T-helper 1 cell (primary cell): ENCODE data around the gene DESI2.

Experiments
- DNase-seq, 5 donors: peaks; one replicate each; pipeline ENCODE4 v3.0.0-alpha.2; 2012 to 2020
- total RNA-seq, 4 donors: gene quantifications; one replicate each; lab custom pipeline; 2026; lab: John Stamatoyannopoulos, UW

DESI2 gene
- total RNA-seq: 25.4 to 34.4 (median 28.1) reads per million in 4 donors

DNA sequence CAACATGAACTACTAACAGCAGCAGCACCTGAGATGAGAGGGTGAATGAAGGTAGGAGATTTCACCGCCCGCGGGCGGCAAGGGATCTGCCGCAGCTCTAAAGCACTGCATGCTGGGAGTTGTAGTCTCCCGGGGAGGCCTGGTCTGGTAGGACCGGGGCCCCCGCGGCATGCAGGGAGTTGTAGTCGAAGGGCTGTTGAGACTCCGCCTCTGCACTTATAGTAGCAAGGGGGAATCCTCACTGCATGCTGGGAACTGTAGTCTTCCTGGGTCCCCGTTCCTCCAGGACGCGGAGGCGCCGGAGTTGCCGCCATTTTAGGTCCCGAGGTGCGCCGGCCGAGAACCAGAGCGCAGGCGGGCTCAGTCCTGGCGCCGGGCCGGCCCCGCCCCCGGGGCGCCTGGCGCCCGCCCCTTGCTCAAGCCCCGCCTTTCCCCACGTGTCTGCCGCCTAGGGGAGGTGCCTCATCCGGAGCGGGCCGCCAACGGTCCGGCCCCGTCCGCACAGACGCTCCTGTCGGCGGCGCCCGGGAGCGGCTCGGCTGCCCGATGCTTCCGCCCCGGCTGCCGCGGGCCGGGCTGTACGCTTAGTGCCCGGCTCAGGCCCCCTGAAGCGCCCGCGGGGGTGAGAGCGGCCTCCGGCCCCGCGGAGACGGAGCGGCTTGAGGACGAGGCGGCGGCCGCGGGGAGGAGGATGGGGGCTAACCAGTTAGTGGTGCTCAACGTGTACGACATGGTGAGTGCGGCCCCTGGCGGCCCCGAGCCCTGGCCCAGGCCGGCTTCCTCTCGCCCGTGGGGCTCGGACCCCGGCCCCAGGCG, at the start of gene DESI2:
TSS of gene DESI2 (plus strand) at position 504 of the 816 bp plus-strand sequence. CDS start at position 692, 188 bp downstream.
- peak; percentile 94 to 99 (median 98) for DNase-seq

DNA sequence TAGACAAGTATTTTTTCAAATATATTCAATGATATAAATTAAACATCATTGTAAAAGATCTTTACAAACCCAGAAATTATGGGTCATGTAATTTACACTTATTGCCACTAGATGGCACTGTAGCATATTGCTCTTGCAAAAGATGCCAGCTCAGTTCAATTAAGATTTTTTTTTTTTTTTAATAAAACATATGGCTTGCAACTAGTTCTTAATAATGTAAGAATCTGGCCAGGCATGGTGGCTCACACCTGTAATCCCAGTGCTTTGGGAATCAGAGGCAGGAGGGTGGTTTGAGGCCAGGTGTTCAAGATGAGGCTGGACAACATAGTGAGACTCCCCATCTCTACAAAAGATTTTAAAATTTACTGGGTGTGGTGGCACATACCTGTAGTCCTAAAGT, 49.4 kb upstream of the DESI2 start:
- DNase-seq: peak in 1 of 5 donors; percentile 29

DNA sequence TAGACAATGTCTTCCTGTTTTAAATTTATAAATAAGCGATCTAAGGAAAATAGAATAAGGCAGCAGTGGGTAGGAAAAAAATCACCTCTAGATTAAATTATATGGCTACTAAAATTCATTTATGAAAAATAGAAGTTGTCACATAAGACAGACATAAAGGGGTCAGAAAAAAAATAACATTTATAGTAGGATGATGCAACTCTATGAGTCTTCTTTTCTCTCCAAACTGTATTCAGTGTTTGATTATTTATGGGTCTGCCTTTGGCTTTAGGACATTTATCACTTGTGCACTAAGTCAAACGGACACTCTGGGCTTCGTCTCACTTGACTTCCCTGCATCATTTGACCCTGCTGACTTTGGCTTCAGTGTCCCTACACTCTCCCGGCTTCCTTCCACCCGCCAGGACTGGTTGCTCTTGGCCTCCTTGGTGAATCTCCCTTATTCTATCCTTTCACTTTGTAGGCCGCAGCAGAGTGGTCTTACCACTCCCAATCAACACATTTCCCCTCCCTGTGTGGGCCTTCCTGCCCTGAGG, 47.0 kb upstream of the DESI2 start:
- no peak for DNase-seq

DNA sequence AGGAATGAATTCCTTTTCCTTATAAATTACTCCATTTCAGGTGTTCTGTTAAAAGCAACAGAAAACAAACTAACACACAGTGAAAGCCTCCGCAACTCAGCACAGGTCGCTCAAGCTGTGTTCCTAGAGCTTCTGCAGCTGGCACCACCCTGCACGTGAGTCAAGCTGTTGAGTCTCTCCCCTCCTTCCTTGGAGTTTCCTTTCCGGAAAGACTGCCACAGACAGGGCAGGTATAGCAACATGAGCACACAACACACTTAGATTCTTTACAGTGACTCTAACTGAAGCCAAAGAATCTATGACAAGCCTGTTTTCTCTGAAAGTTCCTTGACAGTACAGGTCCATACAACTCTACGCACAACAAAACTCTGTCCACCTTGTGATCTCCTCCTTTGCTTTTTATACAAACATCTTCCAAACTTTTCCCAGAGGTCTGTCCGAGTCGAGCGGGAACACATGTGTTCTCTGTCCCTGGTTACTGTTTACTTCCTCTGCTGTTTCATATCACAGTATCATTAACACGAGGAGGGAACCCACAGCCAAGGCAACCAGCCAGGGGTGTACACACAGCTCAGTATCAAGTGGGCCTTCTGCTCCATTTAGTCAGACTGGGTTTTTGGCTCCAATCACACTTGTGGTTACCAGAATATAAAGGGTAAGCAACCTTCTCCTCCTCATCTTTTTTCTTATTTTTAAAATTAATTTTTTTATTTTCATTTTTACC, 38.7 kb upstream of the DESI2 start:
- DNase-seq: no peak

DNA sequence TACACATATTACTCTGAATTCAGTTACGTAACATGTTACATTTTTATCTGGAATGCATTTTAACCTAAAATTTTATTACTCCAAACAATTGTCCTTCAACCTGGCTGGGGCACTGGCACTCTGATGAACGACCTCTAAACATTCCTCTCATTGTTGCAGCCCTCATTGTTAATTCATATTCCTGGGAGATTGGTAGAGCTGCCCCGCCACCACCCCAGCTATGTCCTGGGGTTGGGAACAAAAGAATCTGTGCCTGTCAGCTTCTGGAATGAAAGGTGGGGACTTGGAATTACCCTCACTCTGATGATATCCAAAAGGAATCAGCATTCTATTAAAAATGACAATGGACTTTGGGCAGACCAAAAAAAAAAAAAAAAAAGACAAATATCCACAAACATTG, 38.0 kb upstream of the DESI2 start:
- no peak for DNase-seq

DNA sequence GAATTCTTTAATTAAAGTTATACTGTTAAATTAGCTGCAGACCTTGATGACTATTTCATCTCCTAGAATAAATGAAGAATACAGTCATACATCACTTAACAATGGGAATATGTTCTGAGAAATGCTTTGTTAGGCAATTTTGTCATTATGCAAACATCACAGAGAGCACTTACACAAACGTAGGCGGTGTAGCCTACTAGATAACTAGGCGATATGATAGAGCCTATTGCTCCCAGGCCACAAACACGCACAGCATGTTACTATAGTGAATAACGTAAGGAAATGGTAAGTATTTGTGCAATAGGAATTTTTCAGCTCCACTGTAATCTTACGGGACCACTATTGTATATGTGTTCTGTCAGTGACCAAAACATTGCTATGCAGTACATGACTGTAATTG, 37.6 kb upstream of the DESI2 start:
- DNase-seq: no peak

DNA sequence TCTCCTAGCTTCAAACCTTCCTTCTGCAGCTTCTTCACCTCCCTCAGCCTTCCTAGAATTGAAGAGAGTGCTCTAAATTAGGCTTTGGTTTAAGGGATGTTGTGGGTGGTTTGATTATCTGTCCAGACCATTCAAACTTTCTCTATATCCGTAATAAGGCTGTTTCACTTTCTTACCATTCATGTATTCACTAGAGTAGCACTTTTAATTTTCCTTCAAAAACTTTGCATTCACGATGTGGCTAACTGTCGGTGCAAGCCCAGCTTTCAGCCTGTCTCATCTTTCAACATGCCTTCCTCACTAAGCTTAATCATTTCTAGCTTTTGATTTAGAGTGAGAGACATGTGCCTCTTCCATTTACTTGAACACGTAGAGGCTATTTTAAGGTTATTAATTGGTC, 26.2 kb upstream of the DESI2 start:
- DNase-seq: no peak

DNA sequence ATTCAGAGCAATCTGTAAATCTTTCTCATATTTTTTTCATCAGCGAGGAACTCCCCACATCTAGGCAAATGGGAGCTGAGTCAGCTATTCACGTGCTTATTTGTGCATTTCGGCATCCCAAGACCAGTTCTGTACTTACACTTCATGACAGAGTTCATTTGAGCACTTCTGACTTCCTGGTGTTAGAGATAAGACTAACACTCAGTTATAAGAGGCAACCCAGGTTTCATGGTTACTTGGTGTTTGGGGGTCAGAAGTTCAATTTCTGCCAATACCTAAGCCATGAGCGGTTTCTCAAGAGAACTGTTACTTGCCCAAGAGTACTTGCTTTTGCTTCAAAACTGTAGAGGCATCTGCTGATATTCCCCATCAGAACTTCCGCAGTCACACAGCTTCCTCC, 24.1 kb upstream of the DESI2 start:
- no peak for DNase-seq

DNA sequence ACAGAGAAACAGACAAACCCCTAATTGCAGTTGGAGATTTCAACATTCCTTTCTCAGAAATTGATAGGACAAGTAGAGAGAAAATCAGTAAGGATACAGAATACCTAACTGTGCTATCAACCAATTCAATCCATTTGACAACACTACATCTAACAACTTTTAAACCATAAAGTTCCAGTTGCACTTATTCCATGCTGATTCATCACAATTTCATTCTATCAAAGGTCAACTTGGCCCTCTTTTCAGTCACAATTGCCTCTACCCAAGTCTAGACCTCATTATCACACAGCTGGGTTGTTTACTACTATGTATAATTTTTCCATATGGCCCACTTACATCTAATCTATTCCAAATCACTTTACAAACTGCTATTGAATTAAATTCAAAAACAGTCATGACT, 19.8 kb upstream of the DESI2 start:
- no peak for DNase-seq

DNA sequence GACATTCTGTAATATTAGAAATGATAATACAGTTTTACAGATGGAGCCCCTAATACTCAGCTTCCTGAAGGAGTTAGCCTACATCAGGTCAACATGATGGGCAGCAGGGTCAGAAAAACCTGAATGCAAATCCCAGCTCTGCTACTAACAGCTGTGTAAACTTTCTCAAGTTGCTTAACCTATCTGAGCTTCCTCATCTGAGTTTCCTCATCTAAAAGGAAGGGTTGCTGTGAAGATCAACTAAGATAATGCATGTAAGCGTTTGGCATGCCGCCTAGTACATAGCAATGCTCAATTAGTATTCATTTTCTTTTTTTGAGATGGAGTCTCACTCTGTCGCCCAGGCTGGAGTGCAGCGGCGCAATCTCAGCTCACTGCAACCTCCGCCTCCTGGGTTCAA, 18.4 kb upstream of the DESI2 start:
- DNase-seq: no peak

DNA sequence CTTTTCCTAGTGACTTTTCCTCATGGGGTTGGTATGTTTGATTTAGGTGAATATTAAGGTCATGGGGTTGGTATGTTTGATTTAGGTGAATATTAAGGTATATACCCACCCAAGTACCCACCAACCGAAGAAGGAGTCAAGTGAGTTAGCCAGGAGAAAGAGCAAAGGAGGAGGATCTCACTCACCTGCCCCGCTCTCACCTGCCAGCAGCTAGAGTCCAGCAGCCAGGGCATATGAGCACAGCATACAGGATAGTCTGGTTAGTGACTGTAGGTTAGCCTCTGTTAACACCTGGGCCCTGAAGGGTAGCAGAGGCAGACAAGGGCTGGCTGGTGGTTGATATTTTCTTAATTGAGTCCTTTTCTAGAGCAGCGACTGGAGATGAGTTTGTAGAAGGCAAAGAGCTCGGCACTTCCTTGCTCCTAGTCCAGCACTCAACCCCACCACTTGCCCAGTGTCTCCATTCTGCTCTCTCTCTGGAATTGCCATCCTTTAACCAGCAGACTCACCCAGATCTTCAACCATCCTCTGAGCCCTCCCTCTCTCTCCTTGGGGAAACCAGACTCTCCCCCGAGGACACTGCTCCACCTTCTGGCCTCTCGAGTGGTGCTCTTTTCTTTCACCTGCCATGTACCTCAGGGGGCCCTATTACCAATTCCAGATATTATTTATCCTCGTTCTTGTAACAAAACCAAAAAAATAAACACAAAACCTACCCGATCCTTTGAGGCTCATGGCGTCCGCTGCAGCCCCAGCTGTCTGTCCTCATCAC, 16.3 kb upstream of the DESI2 start:
- no peak for DNase-seq

DNA sequence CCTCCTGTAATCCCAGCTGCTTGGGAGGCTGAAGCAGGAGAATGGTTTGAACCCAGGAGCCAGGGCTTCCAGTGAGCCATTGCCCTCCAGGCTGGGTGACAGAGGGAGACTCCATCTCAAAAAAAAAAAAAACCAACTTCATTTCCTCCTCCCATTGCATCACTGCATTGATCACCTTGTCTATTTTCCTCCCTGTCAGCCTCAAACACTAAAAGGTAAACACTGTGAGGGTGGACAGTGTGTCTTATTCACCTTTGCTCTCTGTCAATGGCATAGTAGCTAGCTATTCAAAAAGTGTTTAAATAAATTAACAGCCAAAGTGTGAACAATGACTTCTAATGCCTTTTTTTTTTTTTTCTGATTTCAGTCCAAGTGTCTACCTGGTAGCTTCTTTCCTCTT, 13.4 kb upstream of the DESI2 start:
- DNase-seq: no peak

DNA sequence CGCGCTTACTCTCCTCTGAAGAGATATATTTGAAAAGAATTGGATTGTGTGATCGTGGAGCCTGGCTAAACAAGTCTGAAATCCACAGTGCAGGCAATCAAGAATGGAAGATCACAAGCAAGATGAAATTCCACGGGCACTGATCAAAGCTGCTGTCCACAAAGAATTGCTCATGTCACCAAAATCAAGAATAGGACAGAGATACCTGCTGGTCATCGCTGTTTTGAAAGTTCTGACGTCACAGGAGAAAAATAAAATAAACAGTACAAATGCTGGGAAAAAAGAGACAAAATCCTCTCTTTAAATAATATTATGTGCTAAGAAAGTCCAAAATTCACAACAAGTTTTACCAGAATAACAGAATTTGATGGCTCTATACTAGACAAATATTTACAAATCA, 12.0 kb upstream of the DESI2 start:
- DNase-seq: no peak

DNA sequence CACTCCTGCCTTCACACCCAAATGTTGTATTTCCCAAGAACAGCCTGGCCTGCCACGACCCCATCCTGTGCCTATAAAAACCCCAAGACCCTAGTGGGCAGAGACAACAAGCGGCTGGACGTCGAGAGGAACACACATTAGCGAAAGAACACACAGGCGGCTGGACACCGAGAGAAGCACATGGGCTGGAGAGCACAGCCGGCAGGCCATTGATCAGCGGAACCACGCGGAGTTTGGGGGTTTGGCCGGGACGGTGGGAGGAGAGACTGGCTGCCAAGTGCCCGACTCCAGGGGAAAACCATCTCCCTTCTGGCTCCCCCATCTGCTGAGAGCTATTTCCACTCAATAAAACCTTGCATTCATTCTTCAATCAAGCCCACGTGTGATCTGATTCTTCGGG, 10.4 kb upstream of the DESI2 start:
- DNase-seq: no peak

DNA sequence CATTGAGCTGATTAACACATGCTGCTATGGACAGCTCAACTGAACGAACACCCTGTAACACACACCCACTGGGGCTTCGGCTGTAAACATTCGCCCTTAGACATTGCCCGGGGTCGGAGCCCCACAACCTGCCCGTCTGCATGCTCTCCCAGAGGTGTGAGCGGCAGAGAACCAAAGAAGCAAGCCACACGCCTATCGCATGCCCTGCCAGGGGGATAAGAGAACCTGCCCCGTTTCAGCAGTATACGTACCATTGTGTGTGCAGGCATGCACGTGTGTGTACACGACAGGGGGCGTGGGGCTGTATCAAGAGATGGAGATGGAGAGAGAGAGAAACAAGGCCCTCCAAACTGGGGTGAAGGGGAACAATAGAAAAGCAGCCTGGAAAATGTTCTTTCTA, 9.9 kb upstream of the DESI2 start:
- no peak for DNase-seq

DNA sequence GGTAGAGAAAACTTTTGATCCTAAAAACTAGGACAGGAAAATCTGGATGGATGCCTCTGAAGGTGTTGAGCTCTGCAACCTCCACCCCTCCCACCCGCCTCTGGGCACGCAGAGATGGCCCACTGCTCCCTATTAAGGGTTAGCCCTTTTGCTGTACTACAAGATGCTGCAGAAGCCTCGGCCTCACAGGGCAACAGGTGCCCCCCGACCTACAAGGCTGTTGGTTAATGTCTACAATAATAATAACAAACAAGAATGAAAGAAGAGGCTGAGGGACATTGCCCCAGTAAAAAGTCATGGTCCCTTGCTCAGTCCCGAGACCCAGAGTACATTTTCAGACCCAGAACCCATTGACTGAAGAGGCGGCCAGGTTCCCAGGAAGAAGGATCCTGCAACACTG, 7.5 kb upstream of the DESI2 start:
- no peak for DNase-seq

DNA sequence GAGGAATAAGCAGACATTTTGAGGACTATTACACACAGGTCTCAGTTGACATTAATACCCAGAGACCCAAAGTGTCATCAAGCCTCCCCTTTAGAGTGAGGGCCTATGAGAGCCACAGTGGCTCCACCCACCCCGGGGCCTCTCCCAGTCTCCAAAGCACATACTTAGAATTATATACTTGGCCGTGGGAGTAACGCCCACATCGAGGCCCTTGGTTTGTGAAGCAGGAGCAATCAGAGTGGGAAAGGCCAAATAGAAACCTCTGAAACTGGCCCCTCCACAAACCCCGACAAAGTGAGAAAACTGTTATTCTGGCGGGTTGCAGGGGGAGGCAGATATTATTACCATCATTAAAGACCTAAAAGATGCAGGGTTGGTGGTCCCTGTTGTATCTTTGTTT, 7.0 kb upstream of the DESI2 start:
- no peak for DNase-seq

DNA sequence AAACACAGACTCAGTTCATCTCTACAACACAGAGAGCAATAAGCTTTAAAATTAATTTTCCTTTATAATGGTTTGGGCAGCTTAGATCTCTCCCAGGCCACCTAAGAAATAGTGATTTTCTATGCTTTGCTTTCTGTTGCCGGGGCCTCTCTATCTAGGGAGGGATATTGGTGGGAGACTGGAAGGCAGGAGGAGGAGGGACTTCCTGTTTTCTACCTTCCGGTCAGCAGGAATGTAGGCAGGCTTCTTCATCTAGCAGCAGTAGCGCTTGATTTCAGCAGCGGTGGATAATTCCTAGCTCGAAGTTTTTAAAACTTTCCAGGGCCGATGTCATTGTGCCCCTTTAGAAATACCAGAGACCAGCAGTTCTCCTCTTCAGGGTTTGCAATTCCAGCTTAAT, 5.1 kb upstream of the DESI2 start:
- no peak for DNase-seq

DNA sequence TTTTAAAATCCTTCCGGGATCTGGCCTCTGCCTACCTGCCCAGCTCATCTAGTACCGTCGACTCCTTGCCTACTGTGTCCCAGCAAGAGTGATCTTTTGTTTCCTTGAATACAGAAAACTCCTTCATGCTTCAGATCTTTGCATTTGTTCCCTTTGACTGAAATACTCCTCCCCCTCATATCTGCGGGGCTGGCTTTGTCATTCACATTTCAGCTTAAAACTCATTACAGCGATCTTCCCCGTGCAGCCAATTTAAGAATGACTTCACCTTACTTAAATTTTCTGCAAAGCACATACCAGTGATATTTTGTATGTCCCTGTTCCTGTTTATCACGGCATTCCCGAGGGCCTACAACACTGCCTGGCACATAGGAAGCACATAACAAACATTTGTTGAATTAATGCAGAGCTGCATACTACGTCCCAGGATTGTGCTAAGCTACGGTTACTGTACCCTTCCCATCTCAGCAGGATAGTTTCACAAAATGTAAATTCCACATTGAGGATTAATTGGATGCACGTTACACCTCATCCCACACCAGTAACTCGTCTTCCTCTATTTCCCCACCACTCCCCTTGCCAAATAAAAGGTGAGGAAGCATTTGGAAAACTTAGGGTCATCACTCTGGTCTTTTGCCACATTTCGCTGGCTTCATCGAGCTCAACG, 837 bp upstream of the DESI2 start:
- no peak for DNase-seq

DNA sequence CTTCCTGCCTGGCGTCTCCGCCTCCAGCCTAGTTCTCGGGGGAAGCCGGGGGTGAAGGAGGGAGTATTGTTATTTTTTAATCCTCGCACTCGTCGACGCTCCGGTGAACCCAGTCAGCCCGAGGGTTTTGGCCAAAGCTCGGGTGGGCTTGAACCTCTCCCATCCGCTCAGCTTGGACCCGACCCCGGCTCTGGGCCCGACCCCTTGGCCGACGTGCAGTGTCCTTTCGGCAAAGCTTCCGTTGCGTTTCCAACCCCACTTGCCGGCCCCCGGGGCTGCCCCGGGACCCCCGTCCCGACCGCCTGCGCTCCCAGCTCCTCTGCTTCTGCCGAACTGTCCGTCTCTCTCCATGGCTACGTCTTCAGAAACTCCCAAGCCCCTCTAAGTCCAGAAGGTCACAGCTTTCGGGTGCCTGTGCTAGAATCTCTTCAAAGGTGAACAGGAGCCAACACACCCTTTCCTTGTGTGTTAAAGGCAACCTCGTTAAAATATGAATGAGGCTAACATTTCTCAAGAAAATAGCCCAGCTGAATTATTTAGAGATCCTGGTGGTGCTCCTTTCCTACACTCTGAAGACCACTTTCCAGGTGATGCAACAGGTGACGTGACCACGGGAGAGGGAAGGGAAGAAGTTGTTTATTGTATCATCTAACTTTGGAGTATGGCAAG, 647 bp downstream of the DESI2 start:
- DNase-seq: peak in 1 of 5 donors; percentile 8

DNA sequence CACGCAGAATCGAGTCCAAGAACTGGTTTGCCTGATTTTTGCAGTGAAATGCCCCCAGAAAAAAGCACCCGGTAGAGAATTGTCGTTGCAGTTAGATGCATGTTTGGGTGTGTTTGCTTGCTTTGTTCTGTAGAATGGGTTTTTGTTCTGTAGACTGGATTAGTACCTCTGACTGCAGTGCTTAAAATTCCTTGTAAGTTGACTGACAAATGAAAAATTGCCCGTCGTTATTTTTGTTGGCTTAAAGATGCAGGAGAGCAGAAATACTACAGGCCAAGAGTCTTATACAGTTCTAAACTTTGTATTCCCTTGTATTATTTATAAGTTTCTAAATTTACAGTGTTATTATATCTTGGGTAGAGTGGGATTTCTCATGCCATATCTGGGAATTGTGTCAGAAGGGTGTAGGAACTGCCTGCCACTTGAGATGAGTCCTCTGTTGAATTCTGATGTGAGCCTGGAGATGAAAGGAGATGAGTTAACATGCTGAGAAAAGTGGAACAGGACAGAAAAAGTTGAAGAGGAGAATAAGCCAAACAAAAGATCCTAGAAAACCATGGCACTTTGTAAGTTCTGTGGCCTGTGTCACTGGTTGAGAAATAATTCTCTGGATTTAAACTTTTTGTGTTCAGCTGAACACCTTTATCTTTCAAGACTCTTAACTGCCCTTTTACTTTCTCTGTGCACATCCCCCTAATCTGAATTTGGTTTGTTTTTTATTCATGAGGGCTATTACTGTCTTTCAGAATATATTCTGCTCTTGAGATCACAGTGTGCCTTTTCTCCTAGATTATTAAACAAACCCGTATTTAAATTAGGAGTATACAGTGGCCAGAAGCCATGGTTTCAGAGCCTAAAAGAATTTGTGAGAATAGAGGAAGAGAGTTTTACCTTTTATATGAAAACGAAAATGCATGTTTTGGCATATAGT, 1.4 kb downstream of the DESI2 start:
- DNase-seq: no peak
